H9 (cell line): ENCODE measurements around the gene ZBTB43. TPM values are rescaled to one million over a fixed set of nuclear protein-coding genes. Genes with fewer than 3 reads are reported as not detected.
A peak's percentile ranks its signal among the peaks of the same experiment; 100 is the strongest.

Experiments
- DNase-seq: peaks from one replicate; pipeline ENCODE4 v3.0.0-alpha.2; 2017
- H2AFZ ChIP-seq: one replicate; pipeline ENCODE4 v1.6.1; 2013; ENCODE audit warnings: mild to moderate bottlenecking, low read length, control low read depth, moderate library complexity
- H2AK5ac ChIP-seq: 2 replicates; pipeline ENCODE4 v1.6.1; 2013; ENCODE audit warnings: low read length, control low read depth, mixed read lengths; ENCODE audit not compliant: insufficient read length
- H2BK120ac ChIP-seq: one replicate; pipeline ENCODE4 v1.6.1; 2013; ENCODE audit warnings: low read depth, mild to moderate bottlenecking, low read length, control low read depth, inconsistent platforms; ENCODE audit not compliant: poor library complexity, severe bottlenecking
- H2BK12ac ChIP-seq: 2 replicates; pipeline ENCODE4 v1.6.1; 2013; ENCODE audit warnings: low read length, control low read depth, mixed read lengths, low read depth; ENCODE audit not compliant: insufficient read length
- H2BK15ac ChIP-seq: 2 replicates; pipeline ENCODE4 v1.6.1; 2013; ENCODE audit warnings: low read depth, low read length, control low read depth
- H2BK20ac ChIP-seq: one replicate; pipeline ENCODE4 v1.6.1; 2013; ENCODE audit warnings: low read depth, mild to moderate bottlenecking, low read length, control low read depth, inconsistent platforms; ENCODE audit not compliant: poor library complexity, severe bottlenecking
- H2BK5ac ChIP-seq: 2 replicates; pipeline ENCODE4 v1.6.1; 2013; ENCODE audit warnings: low read length, control low read depth, mixed read lengths; ENCODE audit not compliant: insufficient read length
- H3K14ac ChIP-seq: 2 replicates; pipeline ENCODE4 v1.6.1; 2013; ENCODE audit warnings: low read length, control low read depth; ENCODE audit not compliant: insufficient read depth
- H3K18ac ChIP-seq: 2 replicates; pipeline ENCODE4 v1.6.1; 2013; ENCODE audit warnings: low read depth, mild to moderate bottlenecking, mixed read lengths, low read length, control low read depth; ENCODE audit not compliant: insufficient read length
- H3K23ac ChIP-seq: 2 replicates; pipeline ENCODE4 v1.6.1; 2013; ENCODE audit warnings: low read length, control low read depth, mixed read lengths, low read depth; ENCODE audit not compliant: insufficient read length
- H3K23me2 ChIP-seq: 2 replicates; pipeline ENCODE4 v1.6.1; 2013; ENCODE audit warnings: low read depth, mild to moderate bottlenecking, mixed read lengths, low read length, control low read depth; ENCODE audit not compliant: insufficient read length, poor library complexity, severe bottlenecking
- H3K27ac ChIP-seq: 2 replicates; pipeline ENCODE4 v1.5.1; 2013; ENCODE audit warnings: low read length, control low read depth, mixed read lengths, low read depth; ENCODE audit not compliant: insufficient read length
- H3K27me3 ChIP-seq: 2 replicates; pipeline ENCODE4 v1.6.1; 2013; ENCODE audit warnings: low read length, control low read depth, inconsistent platforms; ENCODE audit not compliant: insufficient read depth
- H3K4ac ChIP-seq: 2 replicates; pipeline ENCODE4 v1.6.1; 2013; ENCODE audit warnings: low read depth, mild to moderate bottlenecking, control low read depth, inconsistent platforms, low read length, moderate library complexity
- H3K4me1 ChIP-seq: 2 replicates; pipeline ENCODE4 v1.6.1; 2013; ENCODE audit warnings: low read length, control low read depth, inconsistent platforms; ENCODE audit not compliant: insufficient read depth
- H3K4me2 ChIP-seq: 2 replicates; pipeline ENCODE4 v1.6.1; 2013; ENCODE audit warnings: low read length, control low read depth, mixed read lengths; ENCODE audit not compliant: insufficient read length, insufficient read depth
- H3K56ac ChIP-seq: 2 replicates; pipeline ENCODE4 v1.6.1; 2013; ENCODE audit warnings: low read depth, mild to moderate bottlenecking, mixed read lengths, low read length, control low read depth; ENCODE audit not compliant: insufficient read length
- H3K79me1 ChIP-seq: 2 replicates; pipeline ENCODE4 v1.6.1; 2013; ENCODE audit warnings: low read depth, mild to moderate bottlenecking, moderate library complexity, low read length, control low read depth, inconsistent platforms; ENCODE audit not compliant: insufficient read depth, poor library complexity, severe bottlenecking
- H3K79me2 ChIP-seq: 2 replicates; pipeline ENCODE4 v1.6.1; 2013; ENCODE audit warnings: low read length, control low read depth, inconsistent platforms; ENCODE audit not compliant: insufficient read depth
- H3K9ac ChIP-seq: 2 replicates; pipeline ENCODE4 v1.6.1; 2013; ENCODE audit warnings: low read length, control low read depth, mixed read lengths; ENCODE audit not compliant: insufficient read length; ENCODE audit errors: extremely low read depth
- H3K9me3 ChIP-seq: one replicate; pipeline ENCODE4 v1.6.1; 2013; ENCODE audit warnings: low read depth, low read length, inconsistent platforms; ENCODE audit not compliant: control insufficient read depth
- H3T11ph ChIP-seq: one replicate; pipeline ENCODE4 v1.6.1; 2013; ENCODE audit warnings: mild to moderate bottlenecking, low read length, control low read depth, inconsistent platforms
- H4K20me1 ChIP-seq: one replicate; pipeline ENCODE4 v1.6.1; 2013; ENCODE audit not compliant: control insufficient read depth, insufficient read length, insufficient read depth
- H4K5ac ChIP-seq: 2 replicates; pipeline ENCODE4 v1.6.1; 2013; ENCODE audit warnings: low read depth, mild to moderate bottlenecking, mixed read lengths, low read length, control low read depth; ENCODE audit not compliant: insufficient read length
- H4K8ac ChIP-seq: replicated peaks from 2 replicates; pipeline ENCODE4 v1.6.1; 2013; ENCODE audit warnings: low read length, control low read depth, mixed read lengths, low read depth; ENCODE audit not compliant: insufficient read length
- H4K91ac ChIP-seq: 2 replicates; pipeline ENCODE4 v1.6.1; 2013; ENCODE audit warnings: low read depth, mild to moderate bottlenecking, moderate library complexity, mixed read lengths, low read length, control low read depth; ENCODE audit not compliant: insufficient read length
- H3K27ac Mint-ChIP-seq, 3 experiments: 2 replicates in 2 of 3; 3 replicates in 1 of 3; pipeline ENCODE4 v1.8.0; 2020 to 2021; ENCODE audit warnings: mixed read lengths in 3 of 3, mild to moderate bottlenecking in 1 of 3, moderate library complexity in 1 of 3
- H3K27me3 Mint-ChIP-seq: 2 replicates; pipeline ENCODE4 v1.8.0; 2021; ENCODE audit warnings: low read depth, mild to moderate bottlenecking, moderate library complexity, mixed read lengths
- H3K36me3 Mint-ChIP-seq, 3 experiments: 2 replicates in 2 of 3; 3 replicates in 1 of 3; pipeline ENCODE4 v1.8.0; 2020 to 2021; ENCODE audit warnings: low read depth in 3 of 3, mixed read lengths in 3 of 3; ENCODE audit not compliant: insufficient read depth in 1 of 3
- H3K4me1 Mint-ChIP-seq, 2 experiments: 2 replicates each; pipeline ENCODE4 v1.8.0; 2020; ENCODE audit warnings: mixed read lengths in 2 of 2
- H3K4me3 Mint-ChIP-seq, 2 experiments: 2 replicates in 1 of 2; 3 replicates in 1 of 2; pipeline ENCODE4 v1.8.0; 2020 to 2021; ENCODE audit warnings: mild to moderate bottlenecking in 2 of 2, mixed read lengths in 2 of 2, moderate library complexity in 1 of 2
- H3K9me3 Mint-ChIP-seq, 2 experiments: 2 replicates in 1 of 2; 3 replicates in 1 of 2; pipeline ENCODE4 v1.8.0; 2020; ENCODE audit warnings: mild to moderate bottlenecking in 2 of 2, mixed read lengths in 2 of 2, moderate library complexity in 1 of 2
- CTCF ChIP-seq: fragments of 200-600 bp; sonication (generic); conservative IDR thresholded peaks from 3 replicates; pipeline ENCODE4 v1.8.0; 2021; ENCODE audit warnings: antibody characterized with exemption, mild to moderate bottlenecking
- WGBS: extraction: QIAGEN DNeasy Blood & Tissue Kit; methylation state at CpG from one replicate; pipeline ENCODE4 v1.1.7; 2013; ENCODE audit warnings: missing lambda C conversion rate, low lambda C conversion rate, mixed read lengths; ENCODE audit not compliant: insufficient read length; ENCODE audit errors: extremely low coverage; 5-methylcytosine and 5-hydroxymethylcytosine counted together
- total RNA-seq: library from RNA; stranded (reverse); gene quantifications from 2 replicates; pipeline ENCODE4 v1.2.1, GENCODE V29; 2021

The ZBTB43 gene
- total RNA-seq, 1 experiment from 2014 or later = 15.7 TPM

GRCh38 chr9:126773004-126773607 is 31.7 kb upstream of the ZBTB43 start:
- no peak overlapping the region for H3K27ac Mint-ChIP-seq
- no peak overlapping the region for H3T11ph ChIP-seq
- H3K23ac ChIP-seq = no peak overlapping the region
- no peaks in the 10 kb centered on the region; a peak in 1 of 5 replicates for H3K9me3 Mint-ChIP-seq
- peaks cover 43% of the 10 kb centered on the region for H3K27me3 Mint-ChIP-seq
- no peak overlapping the region for H3K56ac ChIP-seq
- H3K4me3 Mint-ChIP-seq = no peak overlapping the region
- H3K18ac ChIP-seq = no peak overlapping the region
- H3K27me3 ChIP-seq = no peaks in the 10 kb centered on the region
- H2BK120ac ChIP-seq = no peak overlapping the region
- H3K79me1 ChIP-seq = no peaks in the 10 kb centered on the region
- DNase-seq = peak; percentile 76
- no peak overlapping the region for H2AK5ac ChIP-seq
- no peaks in the 10 kb centered on the region for H3K4me1 ChIP-seq
- H4K8ac ChIP-seq = no peak overlapping the region
- H4K5ac ChIP-seq = no peak overlapping the region
- no peak overlapping the region for H3K14ac ChIP-seq
- H3K27ac ChIP-seq = no peak overlapping the region
- H3K9me3 ChIP-seq = no peaks in the 10 kb centered on the region
- H2BK15ac ChIP-seq = no peak overlapping the region
- H3K4me2 ChIP-seq = no peak overlapping the region
- H3K36me3 Mint-ChIP-seq = no peaks in the 10 kb centered on the region
- no peak overlapping the region for H3K4ac ChIP-seq
- H2AFZ ChIP-seq = peak overlapping the region; percentile 36
- H4K20me1 ChIP-seq = no peaks in the 10 kb centered on the region
- peaks cover 0 to 4% of the 10 kb centered on the region in 2 experiments; a peak in 2 of 4 replicates for H3K4me1 Mint-ChIP-seq
- no CpG with 5 or more reads among the region's 14 CpGs for WGBS
- no peaks in the 10 kb centered on the region for H3K23me2 ChIP-seq
- H2BK20ac ChIP-seq = no peak overlapping the region
- H3K79me2 ChIP-seq = no peaks in the 10 kb centered on the region
- H2BK5ac ChIP-seq = no peak overlapping the region
- H4K91ac ChIP-seq = no peak overlapping the region
- peak; percentile 72 for TF ChIP-seq CTCF
- no peak overlapping the region for H3K9ac ChIP-seq
- H2BK12ac ChIP-seq = no peak overlapping the region
